ENCODE measurements around the gene AGK. TPM values are rescaled to one million over a fixed set of nuclear protein-coding genes. Genes with fewer than 3 reads are reported as not detected.

The AGK gene
- total and polyA plus RNA-seq, 2 experiments from 2014 or later: 21.9 to 37.9 TPM

- Mint-ChIP-seq H3K4me3 (no peak overlapping the region), H3K27me3 (ENCODE audit: insufficient read depth, low read depth, poor library complexity) (no peaks in the 10 kb centered on the region), H3K27ac (no peak overlapping the region), H3K4me1 (peaks cover 21% of the 10 kb centered on the region), H3K9me3 (no peaks in the 10 kb centered on the region), H3K36me3 (ENCODE audit: low read depth) (peaks cover 5% of the 10 kb centered on the region; the same call in 2 of the 3 replicates)
- H3K4me2 ChIP-seq: no peak overlapping the region
- no peak for ATAC-seq
- no peaks in the 10 kb centered on the region for H3K27me3 ChIP-seq (ENCODE audit: insufficient read depth)
- H3K27ac ChIP-seq (ENCODE audit: low read depth): no peak overlapping the region
- TF ChIP-seq CTCF (conservative IDR thresholded peaks at IDR 0.05; ENCODE audit: low read depth in 2 of 2): no peak
- no peak for TF ChIP-seq EZH2phosphoT487 (IDR thresholded peaks at IDR 0.05; ENCODE audit: unreplicated experiment)
- no peak for TF ChIP-seq ETS1 (IDR thresholded peaks at IDR 0.05)
- no peak for TF ChIP-seq EZH2 (IDR thresholded peaks at IDR 0.05; ENCODE audit: low read depth, unreplicated experiment)
- TF ChIP-seq REST (IDR thresholded peaks at IDR 0.05; ENCODE audit: unreplicated experiment): no peak
- no peak for TF ChIP-seq STAT1 (IDR thresholded peaks at IDR 0.05; ENCODE audit: unreplicated experiment)
- TF ChIP-seq JUNB (IDR thresholded peaks at IDR 0.05; ENCODE audit: unreplicated experiment): no peak
- TF ChIP-seq NANOG (IDR thresholded peaks at IDR 0.05; ENCODE audit: borderline replicate concordance): no peak
- TF ChIP-seq ZNF462 (CRISPR knock-in tag; IDR thresholded peaks at IDR 0.05): no peak
- no peak for TF ChIP-seq POLR2AphosphoS5 (IDR thresholded peaks at IDR 0.05; ENCODE audit: low read depth)
- TF ChIP-seq ZNF331 (CRISPR knock-in tag; IDR thresholded peaks at IDR 0.05; ENCODE audit: low read depth): no peak
- no peak for TF ChIP-seq CREB1 (CRISPR knock-in tag; IDR thresholded peaks at IDR 0.05; ENCODE audit: low read depth)
- TF ChIP-seq ZNF114 (CRISPR knock-in tag; IDR thresholded peaks at IDR 0.05): no peak
- H3K79me2 ChIP-seq (replicated peaks; ENCODE audit: insufficient read depth): peaks cover 28% of the 10 kb centered on the region
- H2AFZ ChIP-seq: no peak overlapping the region
- no peaks in the 10 kb centered on the region for H3K9me2 ChIP-seq (ENCODE audit: insufficient read depth)
- H3K4me1 ChIP-seq (ENCODE audit: insufficient read depth): peaks cover 11% of the 10 kb centered on the region
- no peak overlapping the region for H3K4me3 ChIP-seq
- H4K20me1 ChIP-seq (replicated peaks; ENCODE audit: insufficient read depth): peaks cover 11% of the 10 kb centered on the region; the same call in 1 of the 2 replicates
- no peaks in the 10 kb centered on the region for H3K36me3 ChIP-seq (ENCODE audit: insufficient read depth)
- DNase-seq (ENCODE audit: low spot score): no peak
- H3F3A ChIP-seq (replicated peaks; ENCODE audit: low read depth): no peaks in the 10 kb centered on the region
Measured at GRCh38 chr7:141686074-141686473, 134.9 kb downstream of the AGK start.
